NT2/D1 (cell line): ENCODE data around the gene CSTB.

ENCODE experiments used
- DNase-seq: peaks from one replicate; pipeline ENCODE4 v3.0.0-alpha.2; 2011; ENCODE audit warnings: low read depth, low spot score
- H3K27me3 ChIP-seq: 2 replicates; pipeline ENCODE4 v1.6.0; 2011; ENCODE audit warnings: mild to moderate bottlenecking; ENCODE audit not compliant: insufficient read length, insufficient read depth
- H3K36me3 ChIP-seq: 2 replicates; pipeline ENCODE4 v1.6.1; 2011; ENCODE audit warnings: mild to moderate bottlenecking, low read length, mixed read lengths; ENCODE audit not compliant: insufficient read depth, insufficient read length
- H3K4me1 ChIP-seq: 2 replicates; pipeline ENCODE4 v1.5.1; 2011; ENCODE audit not compliant: insufficient read depth, insufficient read length
- H3K4me3 ChIP-seq: 2 replicates; pipeline ENCODE4 v1.5.1; 2011; ENCODE audit warnings: low read depth; ENCODE audit not compliant: insufficient read length
- H3K9ac ChIP-seq: 2 replicates; pipeline ENCODE4 v1.6.0; 2011; ENCODE audit warnings: low read depth; ENCODE audit not compliant: insufficient read length
- H3K9me3 ChIP-seq: 2 replicates; pipeline ENCODE4 v1.5.1; 2011; ENCODE audit warnings: mild to moderate bottlenecking, low read length; ENCODE audit not compliant: insufficient read depth
- SUZ12 ChIP-seq: IDR thresholded peaks from 2 replicates; pipeline ENCODE4 v1.6.1; 2011; ENCODE audit not compliant: insufficient read length, insufficient read depth; ENCODE audit errors: extremely low read depth
- YY1 ChIP-seq: IDR thresholded peaks from 2 replicates; pipeline ENCODE4 v1.6.1; 2011; ENCODE audit not compliant: insufficient read length, insufficient read depth
- ZNF274 ChIP-seq: IDR thresholded peaks from 2 replicates; pipeline ENCODE4 v1.6.1; 2011; ENCODE audit warnings: mild to moderate bottlenecking, low read depth, low read length

Gene CSTB

GRCh38 chr21:43794857-43795256, 18.7 kb upstream of the CSTB start:
- no peak for TF ChIP-seq ZNF274
- TF ChIP-seq YY1 = no peak
- TF ChIP-seq SUZ12 = no peak
- Histone ChIP-seq H3K36me3 (peaks cover 97% of the 10 kb centered on the region), H3K9ac (no peak overlapping the region), H3K4me1 (peaks cover 7% of the 10 kb centered on the region), H3K4me3 (no peak overlapping the region), H3K9me3 (no peaks in the 10 kb centered on the region), H3K27me3 (no peaks in the 10 kb centered on the region)
- DNase-seq = no peak

GRCh38 chr21:43794311-43794710, 18.2 kb upstream of the CSTB start:
- H3K36me3 ChIP-seq = peaks cover 91% of the 10 kb centered on the region
- TF ChIP-seq ZNF274 (no peak), YY1 (no peak), SUZ12 (no peak)
- no peak for DNase-seq
- no peak overlapping the region for H3K4me3 ChIP-seq
- no peaks in the 10 kb centered on the region for H3K9me3 ChIP-seq
- no peak overlapping the region for H3K9ac ChIP-seq
- peaks cover 7% of the 10 kb centered on the region for H3K4me1 ChIP-seq
- H3K27me3 ChIP-seq = no peaks in the 10 kb centered on the region

GRCh38 chr21:43793243-43793642, 17.1 kb upstream of the CSTB start:
- H3K4me3 ChIP-seq = no peak overlapping the region
- no peaks in the 10 kb centered on the region for H3K9me3 ChIP-seq
- H3K4me1 ChIP-seq = peaks cover 7% of the 10 kb centered on the region
- TF ChIP-seq YY1 = no peak
- no peak for TF ChIP-seq ZNF274
- TF ChIP-seq SUZ12 = no peak
- H3K36me3 ChIP-seq = peaks cover 81% of the 10 kb centered on the region
- H3K27me3 ChIP-seq = no peaks in the 10 kb centered on the region
- DNase-seq = no peak
- H3K9ac ChIP-seq = no peak overlapping the region

GRCh38 chr21:43792406-43792805, 16.3 kb upstream of the CSTB start:
- H3K4me1 ChIP-seq = peaks cover 7% of the 10 kb centered on the region
- H3K4me3 ChIP-seq = no peak overlapping the region
- no peak for DNase-seq
- no peaks in the 10 kb centered on the region for H3K27me3 ChIP-seq
- no peak overlapping the region for H3K9ac ChIP-seq
- TF ChIP-seq SUZ12 (no peak), YY1 (no peak), ZNF274 (no peak)
- peaks cover 73% of the 10 kb centered on the region for H3K36me3 ChIP-seq
- no peaks in the 10 kb centered on the region for H3K9me3 ChIP-seq

- no peak for TF ChIP-seq SUZ12
Observed at GRCh38 chr21:43790010-43790524, 14.0 kb upstream of the CSTB start.

GRCh38 chr21:43789276-43790009, 13.3 kb upstream of the CSTB start, which contains the start of gene RRP1:
RRP1 (plus strand) TSS chr21:43789577; CDS start chr21:43789630, 53 bp downstream.
- peak; percentile 92 for DNase-seq
- Histone ChIP-seq H3K4me1 (peaks cover 11% of the 10 kb centered on the region), H3K27me3 (no peaks in the 10 kb centered on the region), H3K9ac (peak within 1 kb of the TSS; percentile 98), H3K36me3 (peaks cover 43% of the 10 kb centered on the region), H3K9me3 (no peaks in the 10 kb centered on the region), H3K4me3 (peak within 1 kb of the TSS; percentile 98)
- TF ChIP-seq SUZ12 (no peak), YY1 (no peak), ZNF274 (no peak)

More at GRCh38 chr21:43790010-43790524, 14.0 kb upstream of the CSTB start:
- Histone ChIP-seq H3K27me3 (no peaks in the 10 kb centered on the region), H3K4me1 (peaks cover 11% of the 10 kb centered on the region), H3K36me3 (peaks cover 49% of the 10 kb centered on the region), H3K9me3 (no peaks in the 10 kb centered on the region), H3K4me3 (peak overlapping the region; percentile 98), H3K9ac (peak overlapping the region; percentile 98)
- no peak for DNase-seq

- no peak overlapping the region for H3K4me3 ChIP-seq
- TF ChIP-seq SUZ12 (no peak), YY1 (no peak), ZNF274 (no peak)
Observed at GRCh38 chr21:43786807-43787440, 10.8 kb upstream of the CSTB start.

More at GRCh38 chr21:43786807-43787440, 10.8 kb upstream of the CSTB start:
- no peak for DNase-seq
- H3K9me3 ChIP-seq = no peaks in the 10 kb centered on the region
- peaks cover 11% of the 10 kb centered on the region for H3K4me1 ChIP-seq
- H3K36me3 ChIP-seq = peaks cover 18% of the 10 kb centered on the region
- H3K9ac ChIP-seq = no peak overlapping the region
- H3K27me3 ChIP-seq = no peaks in the 10 kb centered on the region
